ENCODE results near the gene RAVER2. TPM values are rescaled to one million over a fixed set of nuclear protein-coding genes. Genes with fewer than 3 reads are reported as not detected.

RAVER2 gene
- total RNA-seq, 1 donor = 7.2 TPM

DNA sequence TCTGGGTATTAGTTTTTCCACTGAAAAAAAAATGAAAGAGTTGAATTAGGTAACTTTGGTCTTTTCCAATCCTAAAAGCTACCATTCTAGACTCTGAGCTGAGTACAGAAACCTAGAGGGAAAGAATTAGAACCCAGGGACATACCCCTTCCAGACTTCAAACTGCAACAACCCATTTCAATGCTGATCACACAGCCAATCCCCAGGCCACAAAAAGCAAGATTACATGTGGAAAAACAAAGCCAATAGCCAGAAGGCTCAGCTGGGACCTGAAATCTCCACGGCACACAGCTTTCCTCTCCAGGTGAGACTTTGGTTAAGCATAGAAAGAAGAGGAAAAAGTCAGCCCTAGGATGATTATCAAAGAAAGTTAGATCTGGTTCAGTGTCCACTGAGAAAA is 132.7 kb downstream of the RAVER2 start:
- no peak for DNase-seq (ENCODE audit: low read depth)
- TF ChIP-seq, protein P1, sequence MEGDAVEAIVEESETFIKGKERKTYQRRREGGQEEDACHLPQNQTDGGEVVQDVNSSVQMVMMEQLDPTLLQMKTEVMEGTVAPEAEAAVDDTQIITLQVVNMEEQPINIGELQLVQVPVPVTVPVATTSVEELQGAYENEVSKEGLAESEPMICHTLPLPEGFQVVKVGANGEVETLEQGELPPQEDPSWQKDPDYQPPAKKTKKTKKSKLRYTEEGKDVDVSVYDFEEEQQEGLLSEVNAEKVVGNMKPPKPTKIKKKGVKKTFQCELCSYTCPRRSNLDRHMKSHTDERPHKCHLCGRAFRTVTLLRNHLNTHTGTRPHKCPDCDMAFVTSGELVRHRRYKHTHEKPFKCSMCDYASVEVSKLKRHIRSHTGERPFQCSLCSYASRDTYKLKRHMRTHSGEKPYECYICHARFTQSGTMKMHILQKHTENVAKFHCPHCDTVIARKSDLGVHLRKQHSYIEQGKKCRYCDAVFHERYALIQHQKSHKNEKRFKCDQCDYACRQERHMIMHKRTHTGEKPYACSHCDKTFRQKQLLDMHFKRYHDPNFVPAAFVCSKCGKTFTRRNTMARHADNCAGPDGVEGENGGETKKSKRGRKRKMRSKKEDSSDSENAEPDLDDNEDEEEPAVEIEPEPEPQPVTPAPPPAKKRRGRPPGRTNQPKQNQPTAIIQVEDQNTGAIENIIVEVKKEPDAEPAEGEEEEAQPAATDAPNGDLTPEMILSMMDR (IDR thresholded peaks at IDR 0.05; ENCODE audit: insufficient read depth, low read length) = no peak
- H3K4me3 ChIP-seq (ENCODE audit: low read depth, low read length) = no peak overlapping the region

DNA sequence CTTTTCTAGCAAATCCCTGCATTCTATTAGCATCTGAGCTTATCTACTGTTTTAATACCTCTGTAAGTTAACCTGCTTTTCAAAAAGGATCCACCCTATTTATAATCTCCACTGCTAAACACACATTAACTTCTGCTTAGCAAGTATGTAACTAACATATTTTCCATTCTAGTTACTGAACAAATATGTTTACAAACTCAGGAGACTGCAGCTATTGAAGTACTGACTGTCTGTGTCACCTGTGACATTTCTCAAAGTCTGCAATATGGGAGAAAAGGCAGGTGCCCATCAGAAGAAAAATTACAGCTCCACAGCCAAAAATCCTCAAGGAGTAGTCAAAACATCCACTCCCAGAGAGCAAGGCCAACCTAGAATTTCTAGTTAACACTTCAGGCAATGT is 133.2 kb downstream of the RAVER2 start:
- no peak overlapping the region for H3K4me3 ChIP-seq (ENCODE audit: low read depth, low read length)
- no peak for DNase-seq (ENCODE audit: low read depth)
- TF ChIP-seq, protein P1 (IDR thresholded peaks at IDR 0.05; ENCODE audit: insufficient read depth, low read length) = no peak

DNA sequence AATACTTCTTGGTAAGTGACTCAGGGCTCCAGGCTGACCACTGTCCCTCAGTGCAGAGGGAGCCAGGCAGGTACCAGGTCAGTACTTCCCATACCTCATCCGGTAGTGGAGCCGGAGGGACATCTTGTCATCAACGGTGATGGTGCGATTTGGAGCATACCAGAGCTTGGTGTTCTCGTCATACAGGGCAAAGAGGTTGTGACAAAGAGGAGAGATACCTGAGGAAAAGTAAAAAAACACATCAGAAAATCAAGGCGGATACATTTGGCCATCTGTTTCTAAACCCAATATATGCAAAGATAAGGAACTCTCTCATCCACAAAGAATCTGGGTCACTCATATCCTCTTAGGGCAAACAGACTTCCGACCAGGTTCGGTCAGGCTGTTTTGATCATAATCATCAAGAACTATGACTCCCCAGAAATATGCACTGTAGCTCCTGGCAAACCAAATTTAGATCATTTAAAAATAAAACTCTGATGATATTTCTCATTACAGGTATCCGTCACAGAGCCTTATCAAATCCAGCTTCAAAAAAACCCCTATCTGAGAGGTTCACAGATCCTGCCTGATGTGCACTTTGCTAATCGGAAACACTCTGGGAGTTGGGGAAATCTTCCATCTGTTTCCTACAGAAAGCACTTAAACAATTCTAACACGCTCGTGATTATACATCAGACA is 134.2 kb downstream of the RAVER2 start:
- H3K4me3 ChIP-seq (ENCODE audit: low read depth, low read length) = no peak overlapping the region
- DNase-seq (ENCODE audit: low read depth) = no peak
- TF ChIP-seq, protein P1 (IDR thresholded peaks at IDR 0.05; ENCODE audit: insufficient read depth, low read length) = no peak

DNA sequence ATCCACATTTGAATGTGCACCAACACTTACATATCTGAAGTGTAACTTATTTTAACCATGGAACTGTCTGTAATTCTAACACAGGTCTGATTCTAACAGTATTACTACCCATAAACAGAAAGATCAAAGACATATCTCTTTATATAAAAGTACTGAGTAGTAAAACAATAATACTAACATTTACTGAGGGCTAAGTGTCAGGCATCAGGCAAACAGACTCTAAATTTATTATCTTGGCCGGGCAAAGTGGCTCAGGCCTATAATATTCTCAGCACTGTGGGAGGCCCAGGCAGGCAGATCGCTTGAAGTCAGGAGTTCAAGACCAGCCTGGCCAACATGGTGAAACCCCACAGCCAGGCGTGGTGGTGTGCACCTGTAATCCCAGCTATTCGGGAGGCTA is 135.6 kb downstream of the RAVER2 start:
- TF ChIP-seq, protein P1 (IDR thresholded peaks at IDR 0.05; ENCODE audit: insufficient read depth, low read length) = no peak
- H3K4me3 ChIP-seq (ENCODE audit: low read depth, low read length) = no peak overlapping the region
- DNase-seq (ENCODE audit: low read depth) = no peak

DNA sequence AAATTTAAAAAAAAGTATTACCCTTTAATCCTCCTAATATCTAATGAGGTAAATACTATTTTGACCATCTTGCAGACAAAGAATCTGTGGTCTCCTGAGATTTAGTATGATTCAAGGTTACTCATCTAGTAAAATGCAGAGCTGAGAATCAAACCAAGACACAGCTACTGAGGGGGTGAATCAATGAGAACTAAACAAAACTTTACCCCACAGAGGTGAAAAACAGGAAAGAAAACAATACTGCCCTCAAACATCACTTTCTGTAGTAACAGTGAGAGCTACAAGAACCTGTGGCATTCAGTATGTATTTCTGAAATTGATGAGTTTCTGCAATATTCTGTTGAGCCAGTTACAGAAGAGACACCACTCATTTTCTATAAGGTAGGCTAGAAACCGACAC is 136.4 kb downstream of the RAVER2 start:
- TF ChIP-seq, protein P1 (IDR thresholded peaks at IDR 0.05; ENCODE audit: insufficient read depth, low read length) = no peak
- DNase-seq (ENCODE audit: low read depth) = peak; percentile 48
- no peak overlapping the region for H3K4me3 ChIP-seq (ENCODE audit: low read depth, low read length)

Other genes starting within 250 kb of the RAVER2 start
- 159 and 255 TPM in 2 replicates for gene JAK1, start 221.5 kb downstream of the RAVER2 start, total RNA-seq (ENCODE audit: low replicate concordance)

Data from fibroblast of the aortic adventitia (primary cell).